ENCODE measurements around the gene ATF4. TPM values are rescaled to one million over a fixed set of nuclear protein-coding genes. Genes with fewer than 3 reads are reported as not detected.

Gene ATF4
- total and polyA plus RNA-seq, 2 of the 8 experiments (the other 6 are each of a cell fraction or from before 2014, with no cell fraction given) = 553 to 704 TPM

DNA sequence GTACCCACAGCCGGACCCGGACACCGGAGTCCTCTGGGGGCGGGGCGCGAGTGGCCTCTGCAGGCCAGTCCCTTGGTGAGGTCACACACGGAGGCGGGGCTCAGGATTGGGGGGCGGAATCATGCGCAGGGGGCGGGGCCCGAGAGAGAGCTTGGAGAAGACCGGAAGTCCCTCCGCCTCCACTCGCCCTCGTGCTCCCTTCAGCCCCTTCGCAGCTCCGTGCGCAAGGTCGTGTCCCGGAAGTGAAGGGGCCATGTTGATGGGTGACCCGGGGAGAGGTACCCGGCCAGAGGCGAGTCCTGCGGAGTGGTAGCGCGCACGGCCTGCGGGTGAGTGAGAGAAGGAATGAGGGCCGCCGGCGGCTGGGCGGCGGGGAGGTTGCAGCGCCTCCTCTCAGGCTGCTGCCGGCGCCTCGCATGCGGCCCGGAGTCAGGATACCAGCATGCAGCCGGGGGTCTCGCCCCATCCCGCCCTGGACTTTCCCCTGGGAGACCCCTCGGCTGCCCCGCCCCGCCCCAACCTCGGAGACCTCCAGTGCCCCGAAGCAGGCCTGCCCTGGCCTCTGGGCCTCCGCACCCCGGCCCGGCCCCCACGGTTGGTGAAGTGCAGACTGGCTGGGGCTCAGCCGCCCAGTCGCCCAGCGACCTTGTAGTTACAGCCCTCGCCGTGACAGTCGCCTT lies 18.1 kb upstream of the ATF4 start, which contains the start of gene MIEF1 (continued):
- TF ChIP-seq, protein P1, sequence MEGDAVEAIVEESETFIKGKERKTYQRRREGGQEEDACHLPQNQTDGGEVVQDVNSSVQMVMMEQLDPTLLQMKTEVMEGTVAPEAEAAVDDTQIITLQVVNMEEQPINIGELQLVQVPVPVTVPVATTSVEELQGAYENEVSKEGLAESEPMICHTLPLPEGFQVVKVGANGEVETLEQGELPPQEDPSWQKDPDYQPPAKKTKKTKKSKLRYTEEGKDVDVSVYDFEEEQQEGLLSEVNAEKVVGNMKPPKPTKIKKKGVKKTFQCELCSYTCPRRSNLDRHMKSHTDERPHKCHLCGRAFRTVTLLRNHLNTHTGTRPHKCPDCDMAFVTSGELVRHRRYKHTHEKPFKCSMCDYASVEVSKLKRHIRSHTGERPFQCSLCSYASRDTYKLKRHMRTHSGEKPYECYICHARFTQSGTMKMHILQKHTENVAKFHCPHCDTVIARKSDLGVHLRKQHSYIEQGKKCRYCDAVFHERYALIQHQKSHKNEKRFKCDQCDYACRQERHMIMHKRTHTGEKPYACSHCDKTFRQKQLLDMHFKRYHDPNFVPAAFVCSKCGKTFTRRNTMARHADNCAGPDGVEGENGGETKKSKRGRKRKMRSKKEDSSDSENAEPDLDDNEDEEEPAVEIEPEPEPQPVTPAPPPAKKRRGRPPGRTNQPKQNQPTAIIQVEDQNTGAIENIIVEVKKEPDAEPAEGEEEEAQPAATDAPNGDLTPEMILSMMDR (IDR thresholded peaks at IDR 0.05; ENCODE audit: control extremely low read depth in 1 of 3, insufficient read depth in 1 of 3, low read depth in 1 of 3, low read length in 3 of 3) = no peak
- TF ChIP-seq EZH2 (IDR thresholded peaks at IDR 0.05; ENCODE audit: low read depth, low read length, severe bottlenecking) = no peak
- TF ChIP-seq EGR1 (IDR thresholded peaks at IDR 0.05; ENCODE audit: borderline replicate concordance, low read depth, low read length) = 0 out of 2 replicates have a peak, but pooled peaks have one; percentile 11
- peak; percentile 81 for TF ChIP-seq PHF8 (conservative IDR thresholded peaks at IDR 0.05; ENCODE audit: low read depth, low read length)
- TF ChIP-seq SIRT6 (IDR thresholded peaks at IDR 0.05; ENCODE audit: low read length) = no peak
- TF ChIP-seq EP300 (IDR thresholded peaks at IDR 0.05; ENCODE audit: borderline replicate concordance in 1 of 2, low read depth in 2 of 2, low read length in 2 of 2) = no peak
- TF ChIP-seq, protein P2, sequence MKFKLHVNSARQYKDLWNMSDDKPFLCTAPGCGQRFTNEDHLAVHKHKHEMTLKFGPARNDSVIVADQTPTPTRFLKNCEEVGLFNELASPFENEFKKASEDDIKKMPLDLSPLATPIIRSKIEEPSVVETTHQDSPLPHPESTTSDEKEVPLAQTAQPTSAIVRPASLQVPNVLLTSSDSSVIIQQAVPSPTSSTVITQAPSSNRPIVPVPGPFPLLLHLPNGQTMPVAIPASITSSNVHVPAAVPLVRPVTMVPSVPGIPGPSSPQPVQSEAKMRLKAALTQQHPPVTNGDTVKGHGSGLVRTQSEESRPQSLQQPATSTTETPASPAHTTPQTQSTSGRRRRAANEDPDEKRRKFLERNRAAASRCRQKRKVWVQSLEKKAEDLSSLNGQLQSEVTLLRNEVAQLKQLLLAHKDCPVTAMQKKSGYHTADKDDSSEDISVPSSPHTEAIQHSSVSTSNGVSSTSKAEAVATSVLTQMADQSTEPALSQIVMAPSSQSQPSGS (IDR thresholded peaks at IDR 0.05; ENCODE audit: low read length) = 0 out of 2 replicates have a peak, but pooled peaks have one; percentile 56
- TF ChIP-seq RAD21 (IDR thresholded peaks at IDR 0.05 in 1 of 2, conservative IDR thresholded peaks at IDR 0.05 in 1 of 2; ENCODE audit: low read depth in 2 of 2, low read length in 2 of 2) = no peak
- TF ChIP-seq POLR2AphosphoS5 (IDR thresholded peaks at IDR 0.05; ENCODE audit: low read depth, low read length) = peak; percentile 78
- no peak for TF ChIP-seq CHD1 (IDR thresholded peaks at IDR 0.05; ENCODE audit: low read depth, low read length)
- TF ChIP-seq TCF12 (IDR thresholded peaks at IDR 0.05; ENCODE audit: low read depth, low read length) = no peak
- no peak for TF ChIP-seq CTBP2 (IDR thresholded peaks at IDR 0.05; ENCODE audit: borderline replicate concordance, insufficient read depth, insufficient read length, low read length)
- no peak for TF ChIP-seq TAF7 (optimal IDR thresholded peaks at IDR 0.05; ENCODE audit: borderline replicate concordance, low read depth, low read length)
- TF ChIP-seq GTF2F1 (IDR thresholded peaks at IDR 0.05; ENCODE audit: borderline replicate concordance, low read depth, low read length) = no peak
- TF ChIP-seq SRF (IDR thresholded peaks at IDR 0.05; ENCODE audit: low read depth, low read length) = no peak
- TF ChIP-seq RXRA (IDR thresholded peaks at IDR 0.05; ENCODE audit: insufficient read depth, low read depth, low read length) = no peak
- peak; percentile 60 for TF ChIP-seq TAF1 (IDR thresholded peaks at IDR 0.05; ENCODE audit: low read depth, low read length)
- TF ChIP-seq KDM4A (IDR thresholded peaks at IDR 0.05; ENCODE audit: low read depth, low read length, severe bottlenecking) = peak; percentile 92
- TF ChIP-seq NRF1 (IDR thresholded peaks at IDR 0.05; ENCODE audit: low read depth, low read length) = peak; percentile 42; the same call in 1 of the 2 replicates
- TF ChIP-seq SP4 (IDR thresholded peaks at IDR 0.05; ENCODE audit: low read length) = no peak

All from H1 (cell line).